HL-60 (cell line): Measurements from ENCODE around the gene SLC22A5.
A peak's percentile ranks its signal among the peaks of the same experiment; 100 is the strongest.

Experiments used
- DNase-seq, 2 experiments: peaks; one replicate each; pipeline ENCODE4 v3.0.0-alpha.2; 2010 to 2020; ENCODE audit warnings: low read depth in 1 of 2, low spot score in 1 of 2
- H3K27ac ChIP-seq: fragments of 250-450 bp; sonication (Bioruptor Pico); replicated peaks from 2 replicates; pipeline ENCODE4 v1.5.1; 2020; ENCODE audit warnings: mild to moderate bottlenecking, moderate library complexity
- H3K27me3 ChIP-seq: fragments of 250-450 bp; sonication (Bioruptor Pico); 2 replicates; pipeline ENCODE4 v1.5.1; 2021; ENCODE audit warnings: mild to moderate bottlenecking, moderate library complexity; ENCODE audit not compliant: insufficient read depth, poor library complexity, severe bottlenecking
- H3K4me3 ChIP-seq: replicated peaks from 2 replicates; pipeline ENCODE4 v1.5.1; 2011; ENCODE audit warnings: mild to moderate bottlenecking, control low read depth, low read length; ENCODE audit not compliant: insufficient read depth
- GABPA ChIP-seq: IDR thresholded peaks from 2 replicates; pipeline ENCODE4 v1.6.1; 2012; ENCODE audit warnings: low read depth
- POLR2AphosphoS5 ChIP-seq: IDR thresholded peaks from 2 replicates; pipeline ENCODE4 v1.6.1; 2012; ENCODE audit warnings: low read depth
- SPI1 ChIP-seq: IDR thresholded peaks from 2 replicates; pipeline ENCODE4 v1.6.1; 2012; ENCODE audit warnings: low read depth, mild to moderate bottlenecking, borderline replicate concordance
- TF ChIP-seq, protein P1 (sequence below): IDR thresholded peaks from 2 replicates; pipeline ENCODE4 v1.6.1; 2012; ENCODE audit warnings: low read depth; ENCODE audit not compliant: insufficient replicate concordance
- TF ChIP-seq, protein P2 (sequence below): IDR thresholded peaks from one replicate; pipeline ENCODE4 v1.5.1; 2011; ENCODE audit warnings: low read length, control low read depth, inconsistent platforms; ENCODE audit not compliant: insufficient read depth

Gene SLC22A5

DNA sequence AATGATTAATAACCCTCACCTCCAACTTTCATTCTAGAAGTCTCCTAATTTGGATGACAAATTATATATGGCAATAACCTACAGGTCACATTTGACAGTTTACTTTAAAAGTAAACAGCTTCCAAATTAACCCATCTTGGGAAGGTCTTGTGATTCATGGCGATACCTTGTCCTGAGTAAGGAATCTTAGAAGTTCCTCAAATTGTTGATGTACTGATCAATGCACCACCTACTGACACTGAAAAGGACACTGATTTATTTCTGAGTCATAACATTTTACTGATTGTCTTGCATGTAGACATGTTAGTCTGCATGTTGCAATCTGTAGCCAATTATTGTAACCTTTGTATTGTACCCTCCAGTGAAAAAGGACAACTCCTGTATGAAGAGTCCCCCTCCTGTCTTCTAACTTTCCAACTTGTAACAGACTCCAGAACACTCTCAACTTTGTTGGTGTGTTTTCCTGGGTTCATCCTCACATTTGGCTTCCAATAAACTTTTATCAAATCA lies 16.0 kb upstream of the SLC22A5 start:
- Histone ChIP-seq H3K27ac (no peak overlapping the region), H3K27me3 (no peaks in the 10 kb centered on the region), H3K4me3 (no peak overlapping the region)
- DNase-seq: no peak
- TF ChIP-seq SPI1 (no peak), POLR2AphosphoS5 (no peak), GABPA (no peak)
- TF ChIP-seq, protein P1, sequence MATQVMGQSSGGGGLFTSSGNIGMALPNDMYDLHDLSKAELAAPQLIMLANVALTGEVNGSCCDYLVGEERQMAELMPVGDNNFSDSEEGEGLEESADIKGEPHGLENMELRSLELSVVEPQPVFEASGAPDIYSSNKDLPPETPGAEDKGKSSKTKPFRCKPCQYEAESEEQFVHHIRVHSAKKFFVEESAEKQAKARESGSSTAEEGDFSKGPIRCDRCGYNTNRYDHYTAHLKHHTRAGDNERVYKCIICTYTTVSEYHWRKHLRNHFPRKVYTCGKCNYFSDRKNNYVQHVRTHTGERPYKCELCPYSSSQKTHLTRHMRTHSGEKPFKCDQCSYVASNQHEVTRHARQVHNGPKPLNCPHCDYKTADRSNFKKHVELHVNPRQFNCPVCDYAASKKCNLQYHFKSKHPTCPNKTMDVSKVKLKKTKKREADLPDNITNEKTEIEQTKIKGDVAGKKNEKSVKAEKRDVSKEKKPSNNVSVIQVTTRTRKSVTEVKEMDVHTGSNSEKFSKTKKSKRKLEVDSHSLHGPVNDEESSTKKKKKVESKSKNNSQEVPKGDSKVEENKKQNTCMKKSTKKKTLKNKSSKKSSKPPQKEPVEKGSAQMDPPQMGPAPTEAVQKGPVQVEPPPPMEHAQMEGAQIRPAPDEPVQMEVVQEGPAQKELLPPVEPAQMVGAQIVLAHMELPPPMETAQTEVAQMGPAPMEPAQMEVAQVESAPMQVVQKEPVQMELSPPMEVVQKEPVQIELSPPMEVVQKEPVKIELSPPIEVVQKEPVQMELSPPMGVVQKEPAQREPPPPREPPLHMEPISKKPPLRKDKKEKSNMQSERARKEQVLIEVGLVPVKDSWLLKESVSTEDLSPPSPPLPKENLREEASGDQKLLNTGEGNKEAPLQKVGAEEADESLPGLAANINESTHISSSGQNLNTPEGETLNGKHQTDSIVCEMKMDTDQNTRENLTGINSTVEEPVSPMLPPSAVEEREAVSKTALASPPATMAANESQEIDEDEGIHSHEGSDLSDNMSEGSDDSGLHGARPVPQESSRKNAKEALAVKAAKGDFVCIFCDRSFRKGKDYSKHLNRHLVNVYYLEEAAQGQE: no peak
- TF ChIP-seq, protein P2, sequence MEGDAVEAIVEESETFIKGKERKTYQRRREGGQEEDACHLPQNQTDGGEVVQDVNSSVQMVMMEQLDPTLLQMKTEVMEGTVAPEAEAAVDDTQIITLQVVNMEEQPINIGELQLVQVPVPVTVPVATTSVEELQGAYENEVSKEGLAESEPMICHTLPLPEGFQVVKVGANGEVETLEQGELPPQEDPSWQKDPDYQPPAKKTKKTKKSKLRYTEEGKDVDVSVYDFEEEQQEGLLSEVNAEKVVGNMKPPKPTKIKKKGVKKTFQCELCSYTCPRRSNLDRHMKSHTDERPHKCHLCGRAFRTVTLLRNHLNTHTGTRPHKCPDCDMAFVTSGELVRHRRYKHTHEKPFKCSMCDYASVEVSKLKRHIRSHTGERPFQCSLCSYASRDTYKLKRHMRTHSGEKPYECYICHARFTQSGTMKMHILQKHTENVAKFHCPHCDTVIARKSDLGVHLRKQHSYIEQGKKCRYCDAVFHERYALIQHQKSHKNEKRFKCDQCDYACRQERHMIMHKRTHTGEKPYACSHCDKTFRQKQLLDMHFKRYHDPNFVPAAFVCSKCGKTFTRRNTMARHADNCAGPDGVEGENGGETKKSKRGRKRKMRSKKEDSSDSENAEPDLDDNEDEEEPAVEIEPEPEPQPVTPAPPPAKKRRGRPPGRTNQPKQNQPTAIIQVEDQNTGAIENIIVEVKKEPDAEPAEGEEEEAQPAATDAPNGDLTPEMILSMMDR: no peak

DNA sequence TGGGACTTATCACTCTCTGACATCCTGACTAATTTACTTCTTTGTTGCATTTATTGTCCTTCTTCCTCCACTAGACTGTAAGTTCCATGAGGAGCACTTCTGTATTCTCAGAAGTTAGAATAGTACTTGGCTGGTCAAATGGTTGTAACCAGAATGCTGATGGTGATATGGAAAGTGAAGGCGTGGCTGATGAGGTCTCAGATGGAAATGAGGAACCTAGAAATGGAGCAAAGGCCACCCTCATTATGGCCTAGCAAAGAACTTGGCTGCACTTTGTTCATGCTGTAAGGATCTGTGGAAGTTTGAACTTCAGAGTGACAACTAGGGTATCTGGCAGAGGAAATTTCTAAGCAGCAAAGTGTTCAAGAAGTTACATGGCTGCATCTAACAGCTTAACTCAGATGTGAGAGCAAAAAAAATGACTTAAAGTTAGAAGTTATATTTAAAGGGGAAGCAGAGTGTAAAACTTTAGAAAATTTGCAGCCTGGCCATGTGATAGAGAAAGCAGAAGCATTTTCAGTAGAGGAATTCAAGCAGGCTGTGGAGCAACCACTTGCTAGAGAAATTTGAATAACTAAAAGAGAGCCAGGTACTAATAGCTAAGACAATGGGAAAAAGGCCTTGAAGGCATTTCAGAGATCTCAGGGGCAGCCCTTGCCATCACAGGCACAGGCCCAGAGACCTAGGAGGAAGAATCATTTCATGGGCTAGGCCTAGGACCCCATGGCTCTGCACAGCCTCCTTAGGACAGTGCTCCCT lies 14.9 kb upstream of the SLC22A5 start:
- H3K4me3 ChIP-seq: no peak overlapping the region
- H3K27me3 ChIP-seq: no peaks in the 10 kb centered on the region
- peak overlapping the region; percentile 86 for H3K27ac ChIP-seq
- TF ChIP-seq, protein P2: no peak
- TF ChIP-seq, protein P1: peak; percentile 21
- peak; percentile 26; the same call in 1 of the 2 replicates for TF ChIP-seq SPI1
- peak in 1 of 2 experiments; percentile 82 for DNase-seq

DNA sequence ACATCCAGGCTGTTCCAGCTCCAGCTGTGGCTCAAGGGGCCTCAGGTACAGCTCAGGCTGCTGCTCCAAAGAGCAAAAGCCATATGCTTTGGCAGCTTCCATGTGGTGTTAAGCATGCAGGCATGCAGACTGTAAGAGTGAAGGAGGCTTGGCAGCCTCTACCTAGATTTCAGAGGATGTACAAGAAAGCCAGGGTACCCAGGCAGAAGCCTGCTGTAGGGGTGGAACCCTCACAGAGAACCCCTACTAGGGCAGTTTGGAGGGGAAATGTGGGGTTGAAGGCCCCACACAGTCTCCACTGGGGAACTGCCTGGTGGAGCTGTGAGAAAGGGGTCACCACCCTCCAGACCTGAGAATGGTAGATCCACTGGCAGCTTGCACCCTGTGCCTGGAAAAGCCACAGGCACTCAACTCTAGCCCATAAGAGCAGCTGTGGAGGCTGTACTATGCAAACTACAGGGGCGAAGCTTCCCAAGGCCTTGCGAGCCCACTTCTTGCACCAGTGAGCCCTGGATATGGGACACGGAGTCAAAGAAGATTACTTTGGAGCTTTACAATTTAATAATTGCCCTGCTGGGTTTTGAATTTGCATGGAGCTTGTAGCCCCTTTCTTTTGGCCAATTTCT lies 14.3 kb upstream of the SLC22A5 start:
- Histone ChIP-seq H3K27ac (peak overlapping the region; percentile 86), H3K4me3 (no peak overlapping the region), H3K27me3 (no peaks in the 10 kb centered on the region)
- TF ChIP-seq, protein P1: no peak
- TF ChIP-seq POLR2AphosphoS5: no peak
- TF ChIP-seq SPI1: no peak
- TF ChIP-seq GABPA: no peak
- TF ChIP-seq, protein P2: no peak
- no peak for DNase-seq
